ENCODE results near the gene DDIT4.
"Not testable (repeated sequence)": the region's sequence is repeated elsewhere in the genome, so short reads cannot be mapped to it uniquely, and the experiment has no call there.

The DDIT4 gene

GRCh38 chr10:72267819-72268399 lies 5.8 kb upstream of the DDIT4 start:
- no peak for DNase-seq (ENCODE audit: low spot score)

GRCh38 chr10:72268475-72269200 lies 5.1 kb upstream of the DDIT4 start:
- not testable (repeated sequence) for DNase-seq (ENCODE audit: low spot score)

- DNase-seq (ENCODE audit: low spot score): no peak
These were observed 3.0 kb upstream of the DDIT4 start for GRCh38 chr10:72270607-72271281.

- no peak for DNase-seq (ENCODE audit: low spot score)
These were observed 875 bp upstream of the DDIT4 start for GRCh38 chr10:72272689-72273409.

GRCh38 chr10:72274213-72274729 lies 547 bp downstream of the DDIT4 start:
- DNase-seq (ENCODE audit: low spot score): no peak

- peak; percentile 73 for DNase-seq (ENCODE audit: low spot score)
These were observed 1.1 kb downstream of the DDIT4 start for GRCh38 chr10:72274730-72275350.

- no peak for DNase-seq (ENCODE audit: low spot score)
These were observed 1.8 kb downstream of the DDIT4 start for GRCh38 chr10:72275351-72276012.

- DNase-seq (ENCODE audit: low spot score): no peak
These were observed 2.3 kb downstream of the DDIT4 start for GRCh38 chr10:72276013-72276387.

- no peak for DNase-seq (ENCODE audit: low spot score)
These were observed 3.0 kb downstream of the DDIT4 start for GRCh38 chr10:72276421-72277339.

- no peak for DNase-seq (ENCODE audit: low spot score)
These were observed 3.7 kb downstream of the DDIT4 start for GRCh38 chr10:72277340-72277995.

GRCh38 chr10:72277996-72278667 lies 4.4 kb downstream of the DDIT4 start:
- DNase-seq (ENCODE audit: low spot score): no peak

GRCh38 chr10:72278668-72279393 lies 5.1 kb downstream of the DDIT4 start:
- DNase-seq (ENCODE audit: low spot score): no peak

GRCh38 chr10:72279587-72279986 lies 5.9 kb downstream of the DDIT4 start:
- DNase-seq (ENCODE audit: low spot score): not testable (repeated sequence)

GRCh38 chr10:72283131-72283530 lies 9.4 kb downstream of the DDIT4 start:
- no peak for DNase-seq (ENCODE audit: low spot score)

- DNase-seq (ENCODE audit: low spot score): no peak
These were observed 12.3 kb downstream of the DDIT4 start for GRCh38 chr10:72285972-72286521.

GRCh38 chr10:72291019-72291532 lies 17.4 kb downstream of the DDIT4 start:
- DNase-seq (ENCODE audit: low spot score): peak; percentile 27

- DNase-seq (ENCODE audit: low spot score): peak; percentile 76
These were observed 18.5 kb downstream of the DDIT4 start for GRCh38 chr10:72292223-72292691.

All from CD4-positive, alpha-beta T cell treated with Interleukin-15 for 4 hours (primary cell).